C4-2B (cell line): ENCODE measurements around the gene SCN4B.

Source experiments
- CTCF ChIP-seq: fragments of 450-650 bp; conservative IDR thresholded peaks from 2 replicates; pipeline ENCODE4 v1.5.1; 2017; ENCODE audit warnings: mild to moderate bottlenecking
- ZFX ChIP-seq: fragments of 450-650 bp; IDR thresholded peaks from 2 replicates; pipeline ENCODE4 v1.6.1; 2017

- TF ChIP-seq CTCF (no peak), ZFX (no peak)
Measured at GRCh38 chr11:118152552-118153471, at the start of gene SCN4B.
